ENCODE measurements around the gene ENHO.

ENHO gene

GRCh38 chr9:34522971-34523797 is at the start of gene ENHO:
Gene ENHO (minus strand): TSS chr9:34522990. CDS start chr9:34521695, 1,295 bp downstream.
- peak; percentile 65 to 84 for DNase-seq (ENCODE audit: low read depth in 2 of 2)

DNA sequence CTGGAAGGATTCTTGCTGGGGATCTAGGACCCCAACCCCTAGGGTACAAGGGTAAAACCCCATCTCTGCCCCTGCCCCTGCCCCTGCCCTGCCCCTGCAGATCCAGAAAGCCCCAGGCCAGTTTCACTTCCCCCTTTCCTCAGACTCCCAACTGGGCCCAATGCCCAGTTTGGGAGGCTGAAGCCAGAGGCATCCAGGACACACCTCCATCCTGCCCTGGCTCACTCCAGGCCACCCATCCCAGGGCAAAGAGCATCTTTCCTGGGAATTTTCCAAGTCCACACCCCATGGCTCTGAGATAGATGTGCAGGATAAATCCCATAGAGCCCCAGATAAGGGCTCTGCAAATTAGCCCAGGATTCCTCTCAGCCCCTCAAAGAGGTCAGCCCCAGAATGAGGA is 49.3 kb upstream of the ENHO start:
- DNase-seq (ENCODE audit: low read depth in 2 of 2), result no peak

GRCh38 chr9:34571481-34571810 is 48.7 kb upstream of the ENHO start:
- DNase-seq (ENCODE audit: low read depth in 2 of 2), result no peak

GRCh38 chr9:34570809-34571480 is 48.2 kb upstream of the ENHO start:
- no peak for DNase-seq (ENCODE audit: low read depth in 2 of 2)

- DNase-seq (ENCODE audit: low read depth in 2 of 2), result no peak
These were observed 47.6 kb upstream of the ENHO start for GRCh38 chr9:34570376-34570775.

GRCh38 chr9:34568774-34569173 is 46.0 kb upstream of the ENHO start:
- DNase-seq (ENCODE audit: low read depth in 2 of 2), result no peak

DNA sequence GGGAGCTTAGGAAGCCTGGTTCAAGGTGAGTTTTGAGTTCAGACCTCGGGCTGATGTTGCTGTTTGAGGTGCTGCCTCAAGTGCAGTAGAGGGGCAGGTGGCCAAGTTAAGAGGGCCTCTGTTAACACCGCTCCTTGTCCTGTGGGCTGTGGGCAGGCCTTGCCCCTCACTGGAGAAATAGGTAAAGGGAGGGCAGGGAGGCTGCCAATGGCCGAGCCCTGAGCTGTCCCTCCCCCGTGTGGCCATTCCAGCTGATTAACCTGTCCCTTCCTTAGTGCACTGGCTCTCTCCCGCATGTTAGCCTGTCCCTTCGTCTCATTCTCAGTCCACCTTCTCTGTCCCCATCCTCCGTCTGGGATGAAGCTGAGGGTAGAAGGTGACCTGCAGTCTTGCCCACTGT is 45.3 kb upstream of the ENHO start:
- DNase-seq (ENCODE audit: low read depth in 2 of 2), result no peak

DNA sequence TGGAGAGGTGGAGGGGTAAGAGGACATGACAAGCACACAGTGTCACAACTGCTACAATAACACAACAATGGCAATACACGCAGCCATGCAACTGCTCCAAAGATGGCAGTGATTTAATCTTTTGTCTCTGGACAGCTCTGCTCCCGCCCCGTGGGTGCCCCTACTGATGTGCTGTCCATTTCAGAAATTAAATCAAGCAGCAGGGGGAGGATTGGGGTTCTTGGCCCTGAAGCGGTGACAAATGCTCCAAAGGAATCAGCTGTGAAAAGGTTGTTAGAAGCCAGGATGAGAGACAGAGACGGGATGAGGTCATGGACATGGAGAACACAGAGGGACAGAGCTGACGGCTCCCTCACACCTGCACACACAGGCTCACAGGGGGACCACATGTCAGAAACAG is 44.2 kb upstream of the ENHO start:
- DNase-seq (ENCODE audit: low read depth in 2 of 2), result no peak

GRCh38 chr9:34566322-34566721 is 43.5 kb upstream of the ENHO start:
- no peak for DNase-seq (ENCODE audit: low read depth in 2 of 2)

- no peak for DNase-seq (ENCODE audit: low read depth in 2 of 2)
These were observed 43.1 kb upstream of the ENHO start for GRCh38 chr9:34565856-34566255.

DNA sequence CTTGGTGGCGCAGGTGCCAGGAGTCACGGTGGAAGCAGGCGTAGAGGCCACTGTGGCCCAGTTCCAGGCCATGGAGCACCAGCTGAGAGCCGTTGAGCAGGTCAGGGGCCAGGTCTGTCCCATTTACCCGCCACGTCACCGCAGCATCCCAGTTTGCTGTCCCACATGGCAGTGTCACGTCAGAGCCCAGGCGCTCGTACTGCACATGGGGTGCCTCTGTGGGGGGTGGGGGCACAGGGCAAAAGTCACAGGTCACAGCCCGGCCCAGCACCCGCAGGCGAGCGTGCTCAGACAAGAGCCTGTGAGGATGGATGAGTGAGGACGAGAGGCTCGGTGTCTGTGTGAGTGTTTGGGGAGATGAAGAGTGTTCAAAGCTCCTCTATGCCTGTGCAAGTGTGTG is 41.8 kb upstream of the ENHO start:
- no peak for DNase-seq (ENCODE audit: low read depth in 2 of 2)

- DNase-seq (ENCODE audit: low read depth in 2 of 2), result no peak
These were observed 40.5 kb upstream of the ENHO start for GRCh38 chr9:34563262-34563661.

- DNase-seq (ENCODE audit: low read depth in 2 of 2), result no peak
These were observed 39.5 kb upstream of the ENHO start for GRCh38 chr9:34562135-34562745.

- DNase-seq (ENCODE audit: low read depth in 2 of 2), result no peak
These were observed 37.9 kb upstream of the ENHO start for GRCh38 chr9:34560599-34561214.

GRCh38 chr9:34559624-34560455 is 37.0 kb upstream of the ENHO start:
- DNase-seq (ENCODE audit: low read depth in 2 of 2), result no peak

DNA sequence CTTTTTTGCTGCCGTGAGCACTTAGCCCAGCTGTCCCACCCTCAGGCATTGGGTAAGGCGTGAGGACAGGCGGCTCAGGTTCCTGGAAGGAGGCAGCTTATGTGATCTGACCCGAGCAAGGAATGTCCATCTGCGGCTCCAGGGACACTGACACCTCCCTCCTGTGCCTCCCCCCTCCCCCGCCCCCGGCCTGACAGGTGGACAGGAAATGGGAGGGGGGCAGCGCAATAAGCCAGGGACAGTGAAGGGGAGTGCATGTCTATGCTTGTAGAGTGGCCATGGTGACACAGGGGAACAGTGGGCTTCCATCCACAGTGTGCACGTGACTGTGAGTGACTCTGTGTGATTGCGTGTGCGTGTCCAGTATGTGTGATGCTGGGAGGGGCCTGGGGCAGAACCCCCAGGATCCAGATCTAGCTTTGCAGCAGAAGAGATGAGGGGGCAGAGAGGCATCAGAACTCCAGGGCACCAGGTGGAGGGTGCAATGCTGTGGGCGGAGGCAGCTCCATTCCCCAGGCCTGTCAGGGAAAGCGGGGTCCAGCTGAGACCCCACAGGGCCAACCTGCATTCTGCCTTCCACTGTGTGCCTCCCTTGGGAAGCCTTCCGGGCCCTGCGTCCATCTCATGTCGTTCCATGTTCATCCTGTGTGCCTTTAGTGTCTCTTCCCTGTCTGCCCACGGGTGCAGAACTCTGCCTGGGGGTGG is 36.3 kb upstream of the ENHO start:
- no peak for DNase-seq (ENCODE audit: low read depth in 2 of 2)

DNA sequence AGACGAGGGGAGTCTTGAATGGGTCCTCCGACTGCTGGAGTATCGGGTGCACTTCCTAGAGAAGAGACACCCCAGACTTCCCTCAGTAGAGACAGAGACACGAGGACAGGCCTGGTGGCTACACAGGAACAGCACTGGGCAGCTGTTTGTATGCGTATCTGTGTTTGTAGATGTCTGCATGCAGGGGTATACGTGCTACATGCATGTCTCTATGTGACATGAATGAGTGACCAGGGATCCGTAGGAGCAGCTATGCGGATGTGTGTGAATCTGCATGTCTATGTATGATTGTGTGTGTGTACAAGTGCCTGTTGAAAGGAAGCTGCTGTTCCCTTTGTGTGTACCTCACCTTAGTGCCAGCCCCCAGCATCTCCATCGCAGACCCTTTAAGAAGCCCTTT is 35.6 kb upstream of the ENHO start:
- DNase-seq (ENCODE audit: low read depth in 2 of 2), result no peak

DNA sequence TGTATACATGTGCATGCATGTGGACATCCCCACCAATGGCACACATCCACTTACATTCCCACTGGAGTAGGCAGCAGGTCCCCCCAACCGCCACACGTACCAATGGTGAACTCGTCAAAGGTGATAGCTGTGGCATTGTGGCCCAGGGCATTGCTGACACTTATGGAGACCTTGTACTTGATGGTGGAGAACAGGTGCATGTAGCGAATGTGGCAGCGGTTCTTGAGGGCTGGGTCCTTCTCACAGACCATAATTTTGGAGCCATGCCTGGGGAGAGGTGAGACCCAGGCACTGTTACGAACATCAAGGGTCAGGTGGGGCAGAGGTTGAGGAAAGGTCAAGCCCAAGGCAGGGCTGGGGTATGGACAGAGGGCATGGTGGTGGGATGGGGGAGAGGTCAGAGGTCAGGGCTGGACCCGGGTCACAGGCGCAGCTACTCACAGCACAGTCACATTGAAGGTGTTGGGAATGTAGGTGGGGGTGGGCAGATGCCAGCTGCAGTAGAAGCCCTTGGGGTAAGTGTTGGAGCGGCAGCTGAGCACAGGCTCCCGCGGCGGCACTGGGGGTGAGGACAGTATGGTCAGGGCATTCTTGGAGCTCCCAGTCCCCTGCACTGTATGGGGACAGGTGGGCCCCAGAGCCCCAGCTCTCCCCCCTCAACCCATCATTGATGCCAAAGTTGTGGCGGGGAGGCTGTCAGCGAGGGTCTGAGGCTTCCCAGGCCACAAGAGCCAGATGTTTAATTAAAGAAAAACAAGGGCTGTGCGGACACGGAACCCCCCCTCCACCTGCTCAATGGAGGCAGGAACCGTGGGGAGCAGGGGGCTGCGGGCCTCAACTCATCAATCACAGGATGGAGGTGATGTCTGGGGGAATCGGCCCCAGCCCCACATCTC is 34.9 kb upstream of the ENHO start:
- no peak for DNase-seq (ENCODE audit: low read depth in 2 of 2)

DNA sequence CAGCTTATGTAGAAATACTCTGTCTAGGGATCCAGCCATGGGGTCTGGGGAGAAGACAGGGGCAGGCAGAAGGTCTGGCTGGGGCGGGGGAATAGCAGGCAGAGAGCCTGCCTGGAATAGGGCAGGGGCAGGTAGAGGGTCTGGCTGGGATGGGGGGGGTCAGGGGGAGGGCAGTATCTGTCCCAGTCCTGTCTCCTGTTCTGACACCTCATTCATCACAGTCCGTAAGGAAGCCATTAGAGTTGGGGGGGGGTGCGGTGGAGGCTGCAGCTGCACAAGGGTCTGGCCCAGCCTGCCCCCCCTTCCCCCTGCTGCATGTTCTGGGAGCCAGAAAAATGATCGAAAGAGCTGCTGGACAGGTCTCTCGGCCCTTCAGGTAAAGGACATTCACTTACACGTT is 34.2 kb upstream of the ENHO start:
- DNase-seq (ENCODE audit: low read depth in 2 of 2), result no peak

DNA sequence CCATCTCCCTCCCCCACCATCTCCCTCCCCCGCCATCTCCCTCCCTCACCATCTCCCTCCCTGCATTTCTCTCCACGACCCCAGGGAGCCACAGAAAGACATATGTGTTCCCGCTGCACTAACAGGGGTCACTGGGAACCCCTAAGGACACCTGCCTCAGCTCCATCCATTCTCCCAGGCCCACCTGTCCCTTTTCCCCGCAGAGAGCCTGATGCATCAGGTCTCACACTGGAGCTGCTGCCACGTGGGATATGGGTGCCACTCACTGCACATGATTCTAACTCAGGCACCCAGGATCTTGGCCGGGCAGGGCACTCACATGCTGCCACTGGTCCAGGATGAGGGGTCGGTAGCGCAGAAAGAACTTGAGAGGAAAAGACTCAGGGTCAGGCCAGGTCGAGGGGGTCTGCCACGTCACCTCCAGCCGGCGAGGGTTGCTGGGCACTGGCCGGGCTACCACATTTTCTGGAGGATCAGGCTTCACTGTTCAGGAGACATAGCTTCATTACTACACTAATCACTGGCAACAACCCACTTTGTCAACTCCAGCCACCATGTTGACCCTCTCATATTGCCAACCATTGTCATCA is 33.2 kb upstream of the ENHO start:
- no peak for DNase-seq (ENCODE audit: low read depth in 2 of 2)
